Measurements from ENCODE around the gene FNBP1L. TPM values are rescaled to one million over a fixed set of nuclear protein-coding genes. Genes with fewer than 3 reads are reported as not detected.

Gene FNBP1L
- total RNA-seq, 1 experiment from 2014 or later = 43.5 TPM

DNA sequence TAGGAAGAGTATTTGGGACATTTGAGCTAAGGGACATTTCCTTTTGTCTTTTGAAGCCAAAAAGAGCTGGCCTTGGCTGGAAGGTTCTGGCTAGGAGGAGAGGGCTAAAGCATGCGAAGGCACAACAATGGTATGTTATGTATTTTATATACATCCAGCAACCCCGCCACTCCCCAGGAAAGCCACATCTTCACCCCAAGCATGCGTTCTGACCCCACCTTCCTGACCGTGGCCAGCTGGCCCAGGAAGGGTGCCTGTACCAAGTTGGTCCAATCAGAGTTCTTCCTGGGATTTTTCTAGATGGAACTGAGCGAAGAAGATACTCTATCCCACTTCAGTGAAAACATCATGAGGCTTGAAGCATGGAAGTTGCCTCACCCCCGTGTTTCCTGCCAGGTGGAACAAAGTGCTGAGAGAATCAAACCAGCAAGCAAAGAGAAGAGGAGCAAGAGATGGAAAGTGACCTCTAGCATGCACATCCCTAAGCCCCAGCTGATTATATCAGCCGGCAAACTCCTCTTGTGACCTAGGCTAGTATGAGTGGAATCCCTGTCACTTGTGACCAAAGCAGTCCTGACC is 151.0 kb downstream of the FNBP1L start:
- no peak overlapping the region for H3K27ac ChIP-seq
- no peaks in the 10 kb centered on the region for H3K9me3 ChIP-seq (replicated peaks)
- peaks cover 2% of the 10 kb centered on the region for H3K36me3 ChIP-seq
- no peaks in the 10 kb centered on the region for H3K27me3 ChIP-seq
- H3K4me1 ChIP-seq = peaks cover 15% of the 10 kb centered on the region
- no peak for DNase-seq
- no peak overlapping the region for H3K4me3 ChIP-seq

DNA sequence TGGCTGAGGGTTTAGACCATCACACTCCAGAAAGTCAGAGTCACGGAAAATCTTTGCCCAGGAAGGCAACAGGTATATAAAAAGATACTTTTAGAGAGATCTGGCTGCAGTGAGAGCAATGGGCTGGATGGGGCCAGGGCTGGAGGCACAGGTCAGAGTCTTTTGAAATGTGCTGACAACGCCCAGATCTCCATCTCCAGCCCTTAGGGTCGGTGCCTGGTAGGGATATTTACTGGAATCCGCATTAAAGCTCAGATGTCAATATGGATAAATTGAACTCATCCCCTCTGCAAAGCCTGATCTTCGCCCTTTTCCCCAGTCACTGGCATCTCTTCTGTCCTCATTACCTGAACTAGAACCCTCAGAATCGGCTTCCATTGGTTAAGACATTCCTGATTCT is 151.6 kb downstream of the FNBP1L start:
- H3K4me1 ChIP-seq = peaks cover 11% of the 10 kb centered on the region
- DNase-seq = no peak
- H3K4me3 ChIP-seq = no peak overlapping the region
- peaks cover 2% of the 10 kb centered on the region for H3K36me3 ChIP-seq
- no peaks in the 10 kb centered on the region for H3K27me3 ChIP-seq
- H3K9me3 ChIP-seq (replicated peaks) = no peaks in the 10 kb centered on the region
- H3K27ac ChIP-seq = no peak overlapping the region

- H3K4me3 ChIP-seq = no peak overlapping the region
Measured at GRCh38 chr1:93600663-93601062, 152.7 kb downstream of the FNBP1L start.

GRCh38 chr1:93601686-93602085 is 153.8 kb downstream of the FNBP1L start:
- no peak overlapping the region for H3K4me3 ChIP-seq
- H3K36me3 ChIP-seq = no peaks in the 10 kb centered on the region; the same call in 1 of the 2 replicates
- H3K27ac ChIP-seq = no peak overlapping the region
- no peaks in the 10 kb centered on the region for H3K9me3 ChIP-seq (replicated peaks)
- DNase-seq = no peak
- H3K27me3 ChIP-seq = no peaks in the 10 kb centered on the region
- H3K4me1 ChIP-seq = no peaks in the 10 kb centered on the region

More at GRCh38 chr1:93600663-93601062, 152.7 kb downstream of the FNBP1L start:
- H3K36me3 ChIP-seq = peaks cover 2% of the 10 kb centered on the region
- no peaks in the 10 kb centered on the region; the same call in 1 of the 2 replicates for H3K4me1 ChIP-seq
- H3K27ac ChIP-seq = no peak overlapping the region
- H3K27me3 ChIP-seq = no peaks in the 10 kb centered on the region
- no peaks in the 10 kb centered on the region for H3K9me3 ChIP-seq (replicated peaks)
- no peak for DNase-seq

DNA sequence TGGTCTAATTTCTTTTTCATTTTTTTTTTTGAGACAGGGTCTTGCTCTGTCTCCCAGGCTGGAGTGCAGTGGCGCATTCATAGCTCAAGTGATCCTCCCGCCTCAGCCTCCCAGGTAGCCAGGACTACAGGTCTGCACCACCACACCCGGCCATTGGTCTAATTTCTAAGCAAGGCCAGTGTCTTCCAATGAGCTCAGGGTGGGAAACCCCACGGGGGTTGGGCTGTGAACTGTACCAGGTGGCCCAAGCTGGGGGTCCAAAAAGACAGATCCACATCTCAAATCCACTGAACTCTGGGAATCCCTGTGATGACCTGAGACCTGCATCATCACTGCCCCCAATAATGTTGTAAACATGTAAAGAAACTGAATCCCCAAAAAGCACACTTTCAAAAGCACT is 154.2 kb downstream of the FNBP1L start:
- Histone ChIP-seq H3K27me3 (no peaks in the 10 kb centered on the region), H3K27ac (no peak overlapping the region), H3K9me3 (replicated peaks) (no peaks in the 10 kb centered on the region), H3K4me1 (no peaks in the 10 kb centered on the region), H3K4me3 (no peak overlapping the region), H3K36me3 (no peaks in the 10 kb centered on the region; the same call in 1 of the 2 replicates)
- no peak for DNase-seq

DNA sequence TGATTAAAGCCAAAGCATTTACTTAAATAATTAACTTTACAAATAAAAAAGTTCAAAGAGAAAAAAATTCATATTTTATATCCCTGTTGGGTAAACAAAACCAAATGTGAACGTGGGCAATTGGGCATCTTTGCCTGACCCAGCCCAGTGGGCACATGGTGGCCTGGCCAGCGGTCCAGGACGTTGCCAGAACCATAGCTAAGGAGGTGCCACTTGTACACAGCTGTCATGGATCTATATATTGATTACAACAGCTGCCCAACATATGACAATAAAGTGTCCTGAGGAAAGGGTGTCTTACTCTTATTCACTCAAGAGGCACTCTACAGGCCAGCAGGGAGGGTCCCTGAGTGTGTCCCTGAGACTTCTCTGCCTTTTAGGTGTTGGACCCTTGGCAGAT is 155.2 kb downstream of the FNBP1L start:
- H3K36me3 ChIP-seq = no peaks in the 10 kb centered on the region; the same call in 1 of the 2 replicates
- H3K4me3 ChIP-seq = no peak overlapping the region
- DNase-seq = no peak
- no peaks in the 10 kb centered on the region for H3K27me3 ChIP-seq
- H3K27ac ChIP-seq = no peak overlapping the region
- H3K4me1 ChIP-seq = peaks cover 5% of the 10 kb centered on the region
- H3K9me3 ChIP-seq (replicated peaks) = no peaks in the 10 kb centered on the region

DNA sequence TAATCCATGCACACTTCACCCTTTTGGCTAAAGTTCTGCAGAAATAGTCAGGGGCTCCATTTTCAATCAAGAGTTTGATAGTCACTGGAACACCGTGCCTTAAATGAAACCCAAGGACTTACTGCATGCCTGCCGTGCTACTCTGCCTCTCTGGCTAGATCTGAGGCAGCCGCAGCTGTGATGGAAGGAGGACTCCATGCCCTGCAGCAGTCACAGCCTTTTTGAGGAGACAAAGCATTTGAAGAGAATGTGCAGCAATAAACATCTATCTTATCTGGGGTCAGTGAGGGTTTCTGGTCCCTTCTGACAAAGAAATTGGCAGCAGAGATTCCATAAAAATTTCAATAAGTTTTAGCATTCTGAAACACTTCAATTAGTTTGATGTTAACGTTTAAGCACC is 155.7 kb downstream of the FNBP1L start:
- Histone ChIP-seq H3K4me3 (no peak overlapping the region), H3K4me1 (peaks cover 10% of the 10 kb centered on the region), H3K27me3 (no peaks in the 10 kb centered on the region), H3K36me3 (no peaks in the 10 kb centered on the region; the same call in 1 of the 2 replicates), H3K27ac (no peak overlapping the region), H3K9me3 (replicated peaks) (no peaks in the 10 kb centered on the region)
- no peak for DNase-seq

Other genes with a start within 250 kb of the FNBP1L start
- gene DR1, start 102.2 kb upstream of the FNBP1L start, total RNA-seq (2014; rRNA removed; shearing (Covaris generic)) = 58.7 and 61.0 TPM in 2 replicates
- 30.0 and 30.8 TPM in 2 replicates for gene BCAR3, start 233.7 kb downstream of the FNBP1L start, total RNA-seq (2014; rRNA removed; shearing (Covaris generic))

Measured in SJCRH30 (cell line).